ENCODE results near the gene GARRE1.

Gene GARRE1

GRCh38 chr19:34298891-34299520 is 44.7 kb downstream of the GARRE1 start:
- no peak for DNase-seq (ENCODE audit: low spot score)

GRCh38 chr19:34299576-34299975 is 45.2 kb downstream of the GARRE1 start:
- DNase-seq (ENCODE audit: low spot score): no peak

GRCh38 chr19:34300380-34300779 is 46.0 kb downstream of the GARRE1 start:
- no peak for DNase-seq (ENCODE audit: low spot score)

- no peak for DNase-seq (ENCODE audit: low spot score)
Observed at GRCh38 chr19:34300962-34301361, 46.6 kb downstream of the GARRE1 start.

Measured in AG08396 (cell line).